Uterus (tissue), 4 donors: ENCODE results near the gene ADSS1. TPM values are rescaled to one million over a fixed set of nuclear protein-coding genes. Genes with fewer than 3 reads are reported as not detected.

Experiments
- DNase-seq, 2 donors: peaks; one replicate each; pipeline ENCODE4 v3.0.0-alpha.2; 2019 to 2020
- H3K27ac ChIP-seq, 2 donors: fragments of 200-600 bp; sonication (generic); 1 replicate in 1 of 2; 2 replicates in 1 of 2; pipeline ENCODE4 v1.5.1; 2016 to 2018
- H3K27me3 ChIP-seq, 2 donors: fragments of 200-600 bp; sonication (generic); one replicate each; pipeline ENCODE4 v1.5.1; 2018 to 2019; ENCODE audit warnings: control low read depth in 1 of 2
- H3K36me3 ChIP-seq, 2 donors: fragments of 200-600 bp; sonication (generic); one replicate each; pipeline ENCODE4 v1.5.1; 2019; ENCODE audit warnings: control low read depth in 1 of 2
- H3K4me1 ChIP-seq, 2 donors: fragments of 200-600 bp; sonication (generic); one replicate each; pipeline ENCODE4 v1.5.1; 2018 to 2019; ENCODE audit warnings: control low read depth in 1 of 2
- H3K4me3 ChIP-seq, 2 donors: fragments of 200-600 bp; sonication (generic); 1 replicate in 1 of 2; 2 replicates in 1 of 2; pipeline ENCODE4 v1.5.1; 2018 to 2019; ENCODE audit warnings: mild to moderate bottlenecking in 1 of 2
- H3K9me3 ChIP-seq, 2 donors: fragments of 200-600 bp; sonication (generic); one replicate each; pipeline ENCODE4 v1.5.1; 2019; ENCODE audit warnings: control low read depth in 1 of 2
- CTCF ChIP-seq, 4 experiments: fragments of 200-600 bp in 2 of 4; fragments of 450-650 bp in 2 of 4; sonication (generic) in 2 of 4; IDR thresholded peaks; one replicate each; pipeline ENCODE4 v1.5.1; 2016 to 2019; ENCODE audit warnings: antibody characterized with exemption in 4 of 4, mild to moderate bottlenecking in 2 of 4, moderate library complexity in 1 of 4
- POLR2A ChIP-seq, 2 donors: fragments of 450-650 bp; IDR thresholded peaks; one replicate each; pipeline ENCODE4 v1.6.1; 2016; ENCODE audit warnings: antibody characterized with exemption in 2 of 2, mild to moderate bottlenecking in 1 of 2, moderate library complexity in 1 of 2
- intact Hi-C: fragments of 100-400 bp; cut with DNase I; formaldehyde crosslinking; loops from one replicate; pipeline ENCODE4 v1.15.1; 2023; ENCODE audit warnings: low total_unique reads
- total RNA-seq, 4 donors: library from RNA; depleted of rRNA in 3 of 4; stranded (reverse); fragments of >200 nt in 3 of 4; gene quantifications; one replicate each; pipeline versions ENCODE4 v1.1.0 to v1.2.4, GENCODE V29; 2014 to 2023
- donor health status: DM: yes; HTN: yes; CAD: no.

Gene ADSS1
- total RNA-seq, 4 donors from 2014 or later = 7.0 to 11.7 TPM; not detected in 2

GRCh38 chr14:104776961-104777807, 53.2 kb downstream of the ADSS1 start:
- intact Hi-C loops = no loop called here
- Histone ChIP-seq H3K9me3 (no peaks in the 10 kb centered on the region), H3K27me3 (no peaks in the 10 kb centered on the region), H3K4me3 (no peak overlapping the region), H3K4me1 (no peaks in the 10 kb centered on the region), H3K27ac (no peak overlapping the region), H3K36me3 (no peaks in the 10 kb centered on the region)
- TF ChIP-seq CTCF (IDR thresholded peaks at IDR 0.05) = no peak
- TF ChIP-seq POLR2A (IDR thresholded peaks at IDR 0.05) = no peak
- DNase-seq = no peak

- no peaks in the 10 kb centered on the region for H3K27me3 ChIP-seq
- TF ChIP-seq POLR2A (IDR thresholded peaks at IDR 0.05) (no peak), CTCF (IDR thresholded peaks at IDR 0.05) (no peak)
- H3K4me3 ChIP-seq = no peak overlapping the region
- no peak overlapping the region for H3K27ac ChIP-seq
- no peaks in the 10 kb centered on the region for H3K9me3 ChIP-seq
- intact Hi-C loops = no loop called here
- H3K4me1 ChIP-seq = no peaks in the 10 kb centered on the region
- no peaks in the 10 kb centered on the region for H3K36me3 ChIP-seq
- no peak for DNase-seq
Measured at GRCh38 chr14:104777808-104778249, 53.8 kb downstream of the ADSS1 start.

GRCh38 chr14:104778694-104779331, 54.8 kb downstream of the ADSS1 start:
- H3K27ac ChIP-seq = no peak overlapping the region
- TF ChIP-seq CTCF (IDR thresholded peaks at IDR 0.05) = no peak
- TF ChIP-seq POLR2A (IDR thresholded peaks at IDR 0.05) = no peak
- H3K36me3 ChIP-seq = no peaks in the 10 kb centered on the region

GRCh38 chr14:104779776-104780512, 55.9 kb downstream of the ADSS1 start:
- Histone ChIP-seq H3K4me3 (no peak overlapping the region), H3K27me3 (no peaks in the 10 kb centered on the region), H3K4me1 (no peaks in the 10 kb centered on the region), H3K36me3 (no peaks in the 10 kb centered on the region), H3K9me3 (no peaks in the 10 kb centered on the region), H3K27ac (no peak overlapping the region)
- intact Hi-C loops = no loop called here
- DNase-seq = no peak
- TF ChIP-seq POLR2A (IDR thresholded peaks at IDR 0.05) = no peak
- TF ChIP-seq CTCF (IDR thresholded peaks at IDR 0.05) = no peak

More at GRCh38 chr14:104778694-104779331, 54.8 kb downstream of the ADSS1 start:
- no peaks in the 10 kb centered on the region for H3K9me3 ChIP-seq
- no peaks in the 10 kb centered on the region for H3K27me3 ChIP-seq
- no peak overlapping the region for H3K4me3 ChIP-seq
- DNase-seq = no peak
- H3K4me1 ChIP-seq = no peaks in the 10 kb centered on the region
- intact Hi-C loops = no loop called here
